ENCODE results near the gene HS3ST2.
"Not testable (repeated sequence)": the region's sequence is repeated elsewhere in the genome, so short reads cannot be mapped to it uniquely, and the experiment has no call there.

The HS3ST2 gene

GRCh38 chr16:22810226-22810625 lies 3.7 kb upstream of the HS3ST2 start:
- DNase-seq (ENCODE audit: extremely low spot score, insufficient read length, low read depth): no peak
- no peak for FAIRE-seq

- no peak for FAIRE-seq
- DNase-seq (ENCODE audit: extremely low spot score, insufficient read length, low read depth): no peak
Measured at GRCh38 chr16:22813223-22813947, 577 bp upstream of the HS3ST2 start.

- DNase-seq (ENCODE audit: extremely low spot score, insufficient read length, low read depth): no peak
- FAIRE-seq: no peak
Measured at GRCh38 chr16:22814711-22815105, 746 bp downstream of the HS3ST2 start.

GRCh38 chr16:22815863-22816262 lies 1.9 kb downstream of the HS3ST2 start:
- DNase-seq (ENCODE audit: extremely low spot score, insufficient read length, low read depth) (no peak), FAIRE-seq (no peak)

GRCh38 chr16:22816475-22816874 lies 2.5 kb downstream of the HS3ST2 start:
- no peak for FAIRE-seq
- no peak for DNase-seq (ENCODE audit: extremely low spot score, insufficient read length, low read depth)

- FAIRE-seq; DNase-seq (ENCODE audit: extremely low spot score, insufficient read length, low read depth): not testable (repeated sequence)
Measured at GRCh38 chr16:22818736-22819135, 4.8 kb downstream of the HS3ST2 start.

GRCh38 chr16:22838681-22839080 lies 24.7 kb downstream of the HS3ST2 start:
- no peak for DNase-seq (ENCODE audit: extremely low spot score, insufficient read length, low read depth)
- no peak for FAIRE-seq

- FAIRE-seq; DNase-seq (ENCODE audit: extremely low spot score, insufficient read length, low read depth): not testable (repeated sequence)
Measured at GRCh38 chr16:22842031-22842430, 28.1 kb downstream of the HS3ST2 start.

GRCh38 chr16:22843122-22843521 lies 29.2 kb downstream of the HS3ST2 start:
- FAIRE-seq: no peak
- no peak for DNase-seq (ENCODE audit: extremely low spot score, insufficient read length, low read depth)

GRCh38 chr16:22843856-22844255 lies 29.9 kb downstream of the HS3ST2 start:
- DNase-seq (ENCODE audit: extremely low spot score, insufficient read length, low read depth) (no peak), FAIRE-seq (no peak)

- no peak for DNase-seq (ENCODE audit: extremely low spot score, insufficient read length, low read depth)
- FAIRE-seq: no peak
Measured at GRCh38 chr16:22844416-22844815, 30.5 kb downstream of the HS3ST2 start.

- FAIRE-seq (no peak), DNase-seq (ENCODE audit: extremely low spot score, insufficient read length, low read depth) (no peak)
Measured at GRCh38 chr16:22847100-22847499, 33.1 kb downstream of the HS3ST2 start.

GRCh38 chr16:22847690-22848089 lies 33.7 kb downstream of the HS3ST2 start:
- no peak for DNase-seq (ENCODE audit: extremely low spot score, insufficient read length, low read depth)
- FAIRE-seq: no peak

- FAIRE-seq: no peak
- DNase-seq (ENCODE audit: extremely low spot score, insufficient read length, low read depth): no peak
Measured at GRCh38 chr16:22848451-22848850, 34.5 kb downstream of the HS3ST2 start.

- FAIRE-seq: no peak
- DNase-seq (ENCODE audit: extremely low spot score, insufficient read length, low read depth): no peak
Measured at GRCh38 chr16:22849517-22849916, 35.6 kb downstream of the HS3ST2 start.

GRCh38 chr16:22855231-22855630 lies 41.3 kb downstream of the HS3ST2 start:
- FAIRE-seq (no peak), DNase-seq (ENCODE audit: extremely low spot score, insufficient read length, low read depth) (no peak)

GRCh38 chr16:22857296-22858025 lies 43.5 kb downstream of the HS3ST2 start:
- FAIRE-seq: no peak

GRCh38 chr16:22859925-22860324 lies 46.0 kb downstream of the HS3ST2 start:
- no peak for DNase-seq (ENCODE audit: extremely low spot score, insufficient read length, low read depth)
- no peak for FAIRE-seq

More at GRCh38 chr16:22857296-22858025, 43.5 kb downstream of the HS3ST2 start:
- no peak for DNase-seq (ENCODE audit: extremely low spot score, insufficient read length, low read depth)

GRCh38 chr16:22861580-22861979 lies 47.6 kb downstream of the HS3ST2 start:
- no peak for FAIRE-seq

GRCh38 chr16:22862046-22862445 lies 48.1 kb downstream of the HS3ST2 start:
- no peak for FAIRE-seq

More at GRCh38 chr16:22861580-22861979, 47.6 kb downstream of the HS3ST2 start:
- DNase-seq (ENCODE audit: extremely low spot score, insufficient read length, low read depth): no peak

GRCh38 chr16:22864375-22864774 lies 50.4 kb downstream of the HS3ST2 start:
- FAIRE-seq: no peak
- DNase-seq (ENCODE audit: extremely low spot score, insufficient read length, low read depth): no peak

More at GRCh38 chr16:22862046-22862445, 48.1 kb downstream of the HS3ST2 start:
- DNase-seq (ENCODE audit: extremely low spot score, insufficient read length, low read depth): no peak

Measured in GM18507 (cell line).